NCI-H510A treated with DMSO at 0.1 percent for 48 hours (cell line): ENCODE measurements around the gene PPM1K.

Experiments
- DNase-seq: peaks from one replicate; lab custom pipeline; 2025; lab: John Stamatoyannopoulos, UW

PPM1K gene

GRCh38 chr4:88276952-88277710, 7.2 kb downstream of the PPM1K start:
- no peak for DNase-seq

- DNase-seq = no peak
Observed at GRCh38 chr4:88275949-88276515, 8.3 kb downstream of the PPM1K start.

- DNase-seq = no peak
Observed at GRCh38 chr4:88275516-88275915, 8.8 kb downstream of the PPM1K start.

- DNase-seq = no peak
Observed at GRCh38 chr4:88268913-88269312, 15.4 kb downstream of the PPM1K start.

GRCh38 chr4:88264336-88264735, 20.0 kb downstream of the PPM1K start:
- DNase-seq = no peak

- DNase-seq = no peak
Observed at GRCh38 chr4:88257726-88258125, 26.6 kb downstream of the PPM1K start.

GRCh38 chr4:88255111-88255510, 29.2 kb downstream of the PPM1K start:
- no peak for DNase-seq

- DNase-seq = no peak
Observed at GRCh38 chr4:88251924-88252323, 32.4 kb downstream of the PPM1K start.

- no peak for DNase-seq
Observed at GRCh38 chr4:88247148-88247547, 37.2 kb downstream of the PPM1K start.

GRCh38 chr4:88246600-88246999, 37.8 kb downstream of the PPM1K start:
- DNase-seq = no peak

- DNase-seq = no peak
Observed at GRCh38 chr4:88244816-88245579, 39.4 kb downstream of the PPM1K start.

- no peak for DNase-seq
Observed at GRCh38 chr4:88244056-88244455, 40.3 kb downstream of the PPM1K start.

- DNase-seq = peak; percentile 73
Observed at GRCh38 chr4:88242144-88242543, 42.2 kb downstream of the PPM1K start.

- DNase-seq = no peak
Observed at GRCh38 chr4:88240297-88240714, 44.1 kb downstream of the PPM1K start.

- no peak for DNase-seq
Observed at GRCh38 chr4:88230969-88231771, 53.2 kb downstream of the PPM1K start.

GRCh38 chr4:88230461-88230891, 53.9 kb downstream of the PPM1K start:
- DNase-seq = no peak

- no peak for DNase-seq
Observed at GRCh38 chr4:88227734-88228133, 56.6 kb downstream of the PPM1K start.

- DNase-seq = no peak
Observed at GRCh38 chr4:88226143-88226542, 58.2 kb downstream of the PPM1K start.

GRCh38 chr4:88225232-88226105, 58.9 kb downstream of the PPM1K start:
- DNase-seq = no peak

- no peak for DNase-seq
Observed at GRCh38 chr4:88223516-88223915, 60.8 kb downstream of the PPM1K start.

- DNase-seq = peak; percentile 58
Observed at GRCh38 chr4:88219099-88219498, 65.3 kb downstream of the PPM1K start.
